DOHH2 (cell line): ENCODE measurements around the gene GLRX2.

Source experiments
- CTCF ChIP-seq: fragments of 200-600 bp; sonication (generic); IDR thresholded peaks from one replicate; pipeline ENCODE4 v1.5.1; 2014; ENCODE audit warnings: antibody characterized with exemption, mild to moderate bottlenecking, low read depth, low read length; ENCODE audit not compliant: poor library complexity, severe bottlenecking
- EZH2phosphoT487 ChIP-seq: fragments of 200-600 bp; sonication (generic); IDR thresholded peaks from 2 replicates; pipeline ENCODE4 v1.6.1; 2017; ENCODE audit warnings: borderline replicate concordance, mild to moderate bottlenecking, antibody characterized with exemption, low read length, moderate library complexity, mixed read lengths

- TF ChIP-seq CTCF (no peak), EZH2phosphoT487 (no peak)
These were observed 51.0 kb downstream of the GLRX2 start for GRCh38 chr1:193054169-193054675.
